DND-41 (cell line): ENCODE measurements around the gene BCL11A.

ENCODE experiments used
- CTCF ChIP-seq: IDR thresholded peaks from 2 replicates; pipeline ENCODE4 v1.5.1; 2012; ENCODE audit warnings: borderline replicate concordance, low read length, moderate library complexity, mild to moderate bottlenecking; ENCODE audit not compliant: poor library complexity, severe bottlenecking; ENCODE audit errors: extremely low read depth
- EZH2 ChIP-seq: IDR thresholded peaks from 3 replicates; pipeline ENCODE4 v1.6.1; 2012; ENCODE audit warnings: borderline replicate concordance, low read depth, mild to moderate bottlenecking, moderate library complexity, low read length, inconsistent platforms; ENCODE audit not compliant: severe bottlenecking

- TF ChIP-seq CTCF (no peak), EZH2 (no peak)
These were observed 16.2 kb upstream of the BCL11A start for GRCh38 chr2:60569680-60570111.
